Activated CD8-positive, alpha-beta memory T cell treated with anti-CD3 and anti-CD28 coated beads for 4 hours (primary cell): ENCODE data around the gene CYB5D1.
"Not testable (repeated sequence)": the region's sequence is repeated elsewhere in the genome, so short reads cannot be mapped to it uniquely, and the experiment has no call there.

Experiments
- DNase-seq, 2 donors: peaks; one replicate each; pipeline ENCODE4 v3.0.0-alpha.2; 2020; ENCODE audit warnings: low read depth in 2 of 2

CYB5D1 gene

GRCh38 chr17:7857713-7858521 lies at the start of gene CYB5D1:
TSS of gene CYB5D1 (plus strand) at chr17:7858003. CDS start at chr17:7858135, 132 bp downstream.
- DNase-seq: peak; percentile 77 to 79

- no peak for DNase-seq
These were observed 48.6 kb upstream of the CYB5D1 start for GRCh38 chr17:7809086-7809790.

- DNase-seq: not testable (repeated sequence)
These were observed 47.9 kb upstream of the CYB5D1 start for GRCh38 chr17:7809791-7810343.

GRCh38 chr17:7811251-7811650 lies 46.6 kb upstream of the CYB5D1 start:
- no peak for DNase-seq

- DNase-seq: no peak
These were observed 42.8 kb upstream of the CYB5D1 start for GRCh38 chr17:7814969-7815368.

- no peak for DNase-seq
These were observed 40.7 kb upstream of the CYB5D1 start for GRCh38 chr17:7816926-7817642.

GRCh38 chr17:7817643-7817964 lies 40.2 kb upstream of the CYB5D1 start:
- DNase-seq: no peak

- DNase-seq: no peak
These were observed 39.8 kb upstream of the CYB5D1 start for GRCh38 chr17:7818026-7818425.

- no peak for DNase-seq
These were observed 38.8 kb upstream of the CYB5D1 start for GRCh38 chr17:7818746-7819645.

GRCh38 chr17:7820231-7820630 lies 37.6 kb upstream of the CYB5D1 start:
- DNase-seq: no peak

GRCh38 chr17:7822126-7822525 lies 35.7 kb upstream of the CYB5D1 start:
- no peak for DNase-seq

- DNase-seq: no peak
These were observed 34.2 kb upstream of the CYB5D1 start for GRCh38 chr17:7823581-7824001.

- no peak for DNase-seq
These were observed 33.5 kb upstream of the CYB5D1 start for GRCh38 chr17:7824021-7824924.

- DNase-seq: no peak
These were observed 32.4 kb upstream of the CYB5D1 start for GRCh38 chr17:7825206-7825990.

- no peak for DNase-seq
These were observed 27.2 kb upstream of the CYB5D1 start for GRCh38 chr17:7830616-7831015.

- DNase-seq: no peak
These were observed 26.6 kb upstream of the CYB5D1 start for GRCh38 chr17:7831233-7831632.

GRCh38 chr17:7832431-7832830 lies 25.4 kb upstream of the CYB5D1 start:
- no peak for DNase-seq

- DNase-seq: no peak
These were observed 24.6 kb upstream of the CYB5D1 start for GRCh38 chr17:7833011-7833794.
